ENCODE results near the gene MRO. TPM values are rescaled to one million over a fixed set of nuclear protein-coding genes. Genes with fewer than 3 reads are reported as not detected.
"Not testable (repeated sequence)": the region's sequence is repeated elsewhere in the genome, so short reads cannot be mapped to it uniquely, and the experiment has no call there.

MRO gene
- total RNA-seq, 2 experiments from 2014 or later: not detected

- ChIA-PET CTCF (no interaction called here), POLR2A (no interaction called here)
Measured at GRCh38 chr18:50849419-50849821, 29.6 kb upstream of the MRO start.

GRCh38 chr18:50848991-50849390 is 29.2 kb upstream of the MRO start:
- ChIA-PET CTCF (no interaction called here), POLR2A (no interaction called here)
- no peaks in the 10 kb centered on the region for H3K36me3 Mint-ChIP-seq (ENCODE audit: low read depth)

More at GRCh38 chr18:50849419-50849821, 29.6 kb upstream of the MRO start:
- H3K4me1 Mint-ChIP-seq: peaks cover 8% of the 10 kb centered on the region
- peaks cover 5% of the 10 kb centered on the region for H3K27me3 Mint-ChIP-seq
- DNase-seq: no peak
- H3K9me3 Mint-ChIP-seq: peaks cover 5% of the 10 kb centered on the region
- H3K36me3 Mint-ChIP-seq (ENCODE audit: low read depth): no peaks in the 10 kb centered on the region
- no peak overlapping the region for H3K4me3 Mint-ChIP-seq
- H3K27ac Mint-ChIP-seq: no peak overlapping the region

GRCh38 chr18:50848061-50848551 is 28.3 kb upstream of the MRO start:
- no peaks in the 10 kb centered on the region for H3K9me3 Mint-ChIP-seq
- no peak for DNase-seq
- peaks cover 5% of the 10 kb centered on the region for H3K27me3 Mint-ChIP-seq
- ChIA-PET POLR2A (no interaction called here), CTCF (interaction anchor here (0.7 to 2.6 kb wide), 2 partner anchors 28 to 257 kb away, joined by 3 to 9 read pairs; partner anchors contain the start of gene MRO)
- no peak overlapping the region for H3K27ac Mint-ChIP-seq
- H3K36me3 Mint-ChIP-seq (ENCODE audit: low read depth): no peaks in the 10 kb centered on the region
- H3K4me3 Mint-ChIP-seq: no peak overlapping the region
- peaks cover 8% of the 10 kb centered on the region for H3K4me1 Mint-ChIP-seq

More at GRCh38 chr18:50848991-50849390, 29.2 kb upstream of the MRO start:
- Mint-ChIP-seq H3K27ac (no peak overlapping the region), H3K4me1 (peaks cover 8% of the 10 kb centered on the region), H3K27me3 (peaks cover 5% of the 10 kb centered on the region), H3K4me3 (no peak overlapping the region), H3K9me3 (peaks cover 3% of the 10 kb centered on the region)
- no peak for DNase-seq

GRCh38 chr18:50847192-50847591 is 27.4 kb upstream of the MRO start:
- Mint-ChIP-seq H3K4me3 (no peak overlapping the region), H3K36me3 (ENCODE audit: low read depth) (no peaks in the 10 kb centered on the region), H3K27me3 (peaks cover 5% of the 10 kb centered on the region), H3K4me1 (peaks cover 8% of the 10 kb centered on the region), H3K27ac (no peak overlapping the region), H3K9me3 (no peaks in the 10 kb centered on the region)
- no peak for DNase-seq
- ChIA-PET POLR2A (interaction anchor here (1.0 kb wide), 1 partner anchor 32 kb away, joined by 7 read pairs; the partner anchor contains the start of gene ME2), CTCF (interaction anchor here (2.6 kb wide), 1 partner anchor 27 kb away, joined by 9 read pairs; the partner anchor contains the start of gene MRO)

GRCh38 chr18:50844960-50845359 is 25.1 kb upstream of the MRO start:
- H3K27me3 Mint-ChIP-seq: peaks cover 3% of the 10 kb centered on the region
- no peak overlapping the region for H3K27ac Mint-ChIP-seq
- no peak for DNase-seq
- no peak overlapping the region for H3K4me3 Mint-ChIP-seq
- CTCF ChIA-PET: no interaction called here
- H3K9me3 Mint-ChIP-seq: no peaks in the 10 kb centered on the region
- POLR2A ChIA-PET: no interaction called here
- H3K4me1 Mint-ChIP-seq: peaks cover 8% of the 10 kb centered on the region
- H3K36me3 Mint-ChIP-seq (ENCODE audit: low read depth): no peaks in the 10 kb centered on the region

- Mint-ChIP-seq H3K9me3 (no peaks in the 10 kb centered on the region), H3K4me1 (peaks cover 8% of the 10 kb centered on the region), H3K27ac (no peak overlapping the region), H3K27me3 (peaks cover 1% of the 10 kb centered on the region), H3K4me3 (no peak overlapping the region), H3K36me3 (ENCODE audit: low read depth) (no peaks in the 10 kb centered on the region)
- CTCF ChIA-PET: no interaction called here
- DNase-seq: no peak
- POLR2A ChIA-PET: no interaction called here
Measured at GRCh38 chr18:50844554-50844953, 24.7 kb upstream of the MRO start.

GRCh38 chr18:50842846-50843245 is 23.0 kb upstream of the MRO start:
- Mint-ChIP-seq H3K4me1 (peaks cover 8% of the 10 kb centered on the region), H3K9me3 (no peaks in the 10 kb centered on the region), H3K27ac (no peak overlapping the region), H3K27me3 (no peaks in the 10 kb centered on the region), H3K4me3 (no peak overlapping the region), H3K36me3 (ENCODE audit: low read depth) (no peaks in the 10 kb centered on the region)
- CTCF ChIA-PET: interaction anchor here (1.5 kb wide), 1 partner anchor 24 kb away, joined by 3 read pairs; no protein-coding TSS in a partner anchor
- no peak for DNase-seq
- POLR2A ChIA-PET: interaction anchor here (1.2 kb wide), 1 partner anchor 36 kb away, joined by 3 read pairs; no protein-coding TSS in a partner anchor

GRCh38 chr18:50839996-50840395 is 20.2 kb upstream of the MRO start:
- no peaks in the 10 kb centered on the region for H3K9me3 Mint-ChIP-seq

GRCh38 chr18:50839341-50839740 is 19.5 kb upstream of the MRO start:
- CTCF ChIA-PET: interaction anchor here (0.5 kb wide), 1 partner anchor 1944 kb away, joined by 3 read pairs; no protein-coding TSS in a partner anchor
- no peak overlapping the region for H3K27ac Mint-ChIP-seq
- no peaks in the 10 kb centered on the region for H3K9me3 Mint-ChIP-seq
- no peak overlapping the region for H3K4me3 Mint-ChIP-seq
- POLR2A ChIA-PET: no interaction called here
- H3K27me3 Mint-ChIP-seq: peaks cover 3% of the 10 kb centered on the region
- no peak for DNase-seq
- H3K4me1 Mint-ChIP-seq: peaks cover 11% of the 10 kb centered on the region
- H3K36me3 Mint-ChIP-seq (ENCODE audit: low read depth): no peaks in the 10 kb centered on the region

More at GRCh38 chr18:50839996-50840395, 20.2 kb upstream of the MRO start:
- H3K27ac Mint-ChIP-seq: no peak overlapping the region
- H3K4me3 Mint-ChIP-seq: no peak overlapping the region
- no peak for DNase-seq
- ChIA-PET POLR2A (no interaction called here), CTCF (no interaction called here)
- H3K36me3 Mint-ChIP-seq (ENCODE audit: low read depth): no peaks in the 10 kb centered on the region
- H3K27me3 Mint-ChIP-seq: peaks cover 3% of the 10 kb centered on the region
- H3K4me1 Mint-ChIP-seq: peaks cover 11% of the 10 kb centered on the region

GRCh38 chr18:50836521-50836957 is 16.7 kb upstream of the MRO start:
- H3K36me3 Mint-ChIP-seq (ENCODE audit: low read depth): no peaks in the 10 kb centered on the region
- no peak for DNase-seq
- no peaks in the 10 kb centered on the region for H3K9me3 Mint-ChIP-seq
- H3K4me1 Mint-ChIP-seq: peaks cover 11% of the 10 kb centered on the region
- ChIA-PET CTCF (interaction anchor here (1.3 kb wide), 1 partner anchor 213 kb away, joined by 4 read pairs; no protein-coding TSS in a partner anchor), POLR2A (no interaction called here)
- no peak overlapping the region for H3K4me3 Mint-ChIP-seq
- H3K27me3 Mint-ChIP-seq: peaks cover 5% of the 10 kb centered on the region
- no peak overlapping the region for H3K27ac Mint-ChIP-seq

GRCh38 chr18:50833496-50833895 is 13.7 kb upstream of the MRO start:
- POLR2A ChIA-PET; H3K27me3 Mint-ChIP-seq; DNase-seq; H3K4me3 Mint-ChIP-seq; H3K9me3 Mint-ChIP-seq; H3K27ac Mint-ChIP-seq; H3K36me3 Mint-ChIP-seq (ENCODE audit: low read depth): not testable (repeated sequence)
- peaks cover 11% of the 10 kb centered on the region for H3K4me1 Mint-ChIP-seq
- CTCF ChIA-PET: interaction anchor here (1.3 kb wide), 1 partner anchor 13 kb away, joined by 3 read pairs; no protein-coding TSS in a partner anchor

- H3K36me3 Mint-ChIP-seq (ENCODE audit: low read depth): no peaks in the 10 kb centered on the region
- no peak for DNase-seq
- peaks cover 5% of the 10 kb centered on the region for H3K27me3 Mint-ChIP-seq
- H3K27ac Mint-ChIP-seq: no peak overlapping the region
- no peaks in the 10 kb centered on the region for H3K9me3 Mint-ChIP-seq
- H3K4me3 Mint-ChIP-seq: no peak overlapping the region
- POLR2A ChIA-PET: no interaction called here
- CTCF ChIA-PET: interaction anchor here (1.3 kb wide), 1 partner anchor 12 kb away, joined by 3 read pairs; no protein-coding TSS in a partner anchor
- H3K4me1 Mint-ChIP-seq: peaks cover 11% of the 10 kb centered on the region
Measured at GRCh38 chr18:50832754-50833153, 12.9 kb upstream of the MRO start.

GRCh38 chr18:50830544-50830943 is 10.7 kb upstream of the MRO start:
- no peaks in the 10 kb centered on the region for H3K9me3 Mint-ChIP-seq
- CTCF ChIA-PET: no interaction called here

GRCh38 chr18:50829644-50830043 is 9.8 kb upstream of the MRO start:
- H3K36me3 Mint-ChIP-seq (ENCODE audit: low read depth): no peaks in the 10 kb centered on the region
- ChIA-PET CTCF (no interaction called here), POLR2A (no interaction called here)
- H3K4me1 Mint-ChIP-seq: no peaks in the 10 kb centered on the region
- no peaks in the 10 kb centered on the region for H3K9me3 Mint-ChIP-seq
- no peak overlapping the region for H3K27ac Mint-ChIP-seq
- no peak for DNase-seq
- peaks cover 3% of the 10 kb centered on the region for H3K27me3 Mint-ChIP-seq
- no peak overlapping the region for H3K4me3 Mint-ChIP-seq

More at GRCh38 chr18:50830544-50830943, 10.7 kb upstream of the MRO start:
- H3K27ac Mint-ChIP-seq: no peak overlapping the region
- POLR2A ChIA-PET: no interaction called here
- no peak for DNase-seq
- no peak overlapping the region for H3K4me3 Mint-ChIP-seq
- H3K4me1 Mint-ChIP-seq: no peaks in the 10 kb centered on the region
- no peaks in the 10 kb centered on the region for H3K36me3 Mint-ChIP-seq (ENCODE audit: low read depth)
- peaks cover 3% of the 10 kb centered on the region for H3K27me3 Mint-ChIP-seq

All from activated CD4-positive, alpha-beta memory T cell treated with anti-CD3 and anti-CD28 coated beads, Interleukin-2, amount 10 ng/mL, durations not matched to agents 7 days and 5 days (primary cell).